22Rv1 (cell line): ENCODE measurements around the gene LTBP2.

Experiments used
- H3K27ac ChIP-seq: fragments of 450-650 bp; 2 replicates; pipeline ENCODE4 v1.5.1; 2017
- CTCF ChIP-seq: fragments of 450-650 bp; IDR thresholded peaks from 2 replicates; pipeline ENCODE4 v1.5.1; 2017; ENCODE audit warnings: mild to moderate bottlenecking
- ZFX ChIP-seq: fragments of 450-650 bp; IDR thresholded peaks from 2 replicates; pipeline ENCODE4 v1.6.1; 2017; ENCODE audit warnings: antibody characterized with exemption, borderline replicate concordance

LTBP2 gene

GRCh38 chr14:74580275-74580672, 31.8 kb downstream of the LTBP2 start:
- H3K27ac ChIP-seq, result no peak overlapping the region
- TF ChIP-seq CTCF (no peak), ZFX (no peak)

DNA sequence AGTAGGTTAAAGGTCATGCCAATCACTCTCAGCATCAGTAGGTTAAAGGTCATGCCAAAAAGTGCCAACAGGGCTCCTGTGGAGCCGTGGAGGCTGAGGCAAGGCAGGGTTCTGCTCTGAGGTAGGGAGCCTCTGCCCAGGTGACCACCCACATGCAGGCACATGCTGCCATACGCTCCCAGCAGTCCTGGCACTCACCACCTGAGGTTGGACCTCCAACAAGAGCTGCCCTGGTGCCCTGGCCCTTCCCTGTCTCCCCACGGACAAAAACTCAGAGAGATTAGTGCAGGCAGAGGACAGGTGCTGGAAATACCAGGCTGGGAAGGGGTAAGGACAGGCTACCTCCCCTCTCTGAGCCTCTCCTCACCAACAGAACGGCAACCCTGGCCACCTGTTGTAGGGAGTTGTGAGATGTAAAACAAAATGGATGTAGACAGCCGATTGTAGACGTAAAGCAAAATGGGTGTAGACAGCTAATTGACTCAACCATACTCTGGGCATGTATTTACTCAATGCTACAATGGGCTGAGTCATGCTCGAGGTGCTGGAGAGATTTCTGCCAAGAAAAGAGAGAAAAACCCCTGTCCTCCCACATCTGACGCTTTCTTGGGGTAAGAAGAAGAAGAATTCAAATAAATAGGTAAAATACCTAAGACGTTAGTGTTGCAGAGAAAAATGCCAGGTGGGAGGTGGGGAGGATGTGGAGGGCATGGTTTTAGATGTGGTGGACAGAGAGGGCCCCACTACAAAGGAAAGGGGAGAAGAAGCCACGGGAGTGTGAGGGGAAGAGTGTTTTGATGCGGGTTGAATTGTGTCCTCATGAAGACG, 32.4 kb downstream of the LTBP2 start:
- TF ChIP-seq CTCF, result no peak
- no peak for TF ChIP-seq ZFX
- no peak overlapping the region for H3K27ac ChIP-seq

GRCh38 chr14:74578479-74578878, 33.6 kb downstream of the LTBP2 start:
- TF ChIP-seq ZFX (no peak), CTCF (no peak)
- no peak overlapping the region for H3K27ac ChIP-seq

DNA sequence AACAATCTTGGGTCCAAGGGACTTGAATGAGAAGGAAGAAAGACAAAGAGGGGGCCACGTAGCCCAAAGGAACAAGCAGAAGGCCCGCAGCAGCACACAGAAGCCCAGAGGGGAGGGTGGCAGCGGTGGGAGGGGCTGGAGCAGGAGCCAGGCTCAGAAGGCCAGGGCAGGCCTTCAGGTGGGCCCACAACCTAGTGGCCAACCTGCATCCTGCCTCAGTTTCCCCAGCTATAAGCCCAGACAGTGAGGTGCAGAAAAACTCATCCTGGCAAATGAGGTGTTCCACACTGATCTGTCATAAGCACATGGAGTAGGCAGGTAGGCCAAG, 34.1 kb downstream of the LTBP2 start:
- TF ChIP-seq CTCF, result no peak
- TF ChIP-seq ZFX, result no peak
- no peak overlapping the region for H3K27ac ChIP-seq

- H3K27ac ChIP-seq, result no peak overlapping the region
- TF ChIP-seq CTCF, result no peak
Measured at GRCh38 chr14:74577247-74577947, 34.6 kb downstream of the LTBP2 start.

DNA sequence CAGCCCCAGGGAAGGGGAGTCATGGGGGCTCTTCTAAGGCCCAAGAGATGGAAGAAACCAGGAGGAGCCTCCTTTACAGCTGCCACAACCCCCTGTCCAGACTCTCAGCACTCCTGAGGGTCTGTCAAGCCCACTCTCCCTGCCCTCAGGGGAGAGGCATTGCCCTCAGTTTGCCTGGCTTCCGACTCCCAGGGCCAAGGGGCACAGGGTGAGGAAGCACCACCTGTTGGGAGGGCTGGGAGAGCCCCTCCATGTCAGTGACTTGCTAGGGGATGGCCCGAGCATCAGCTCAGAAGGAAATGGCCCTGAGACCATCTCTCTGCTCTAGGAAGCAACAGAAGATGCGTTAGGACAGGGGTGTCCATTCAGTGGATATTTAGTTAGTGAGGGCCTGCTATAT, 36.1 kb downstream of the LTBP2 start:
- no peak overlapping the region for H3K27ac ChIP-seq
- TF ChIP-seq CTCF, result no peak
- TF ChIP-seq ZFX, result no peak

GRCh38 chr14:74575507-74575906, 36.5 kb downstream of the LTBP2 start:
- no peak overlapping the region for H3K27ac ChIP-seq
- no peak for TF ChIP-seq CTCF
- TF ChIP-seq ZFX, result no peak
